Stimulated activated CD8-positive, alpha-beta memory T cell treated with anti-CD3 and anti-CD28 coated beads, Interleukin-12 subunit alpha, Interleukin-12 subunit beta, amount 100 ng/mL, for 24 hours (primary cell): ENCODE results near the gene DSCAM.

Experiments used
- DNase-seq: peaks from one replicate; pipeline ENCODE4 v3.0.0-alpha.2; 2020; ENCODE audit errors: extremely low read depth

The DSCAM gene

GRCh38 chr21:40615505-40616376, 231.2 kb downstream of the DSCAM start:
- DNase-seq, result no peak

GRCh38 chr21:40613546-40614030, 233.4 kb downstream of the DSCAM start:
- no peak for DNase-seq

- DNase-seq, result no peak
Measured at GRCh38 chr21:40610345-40610744, 236.6 kb downstream of the DSCAM start.

GRCh38 chr21:40606341-40606740, 240.6 kb downstream of the DSCAM start:
- DNase-seq, result no peak

GRCh38 chr21:40605094-40605493, 241.9 kb downstream of the DSCAM start:
- DNase-seq, result no peak

GRCh38 chr21:40603774-40604173, 243.2 kb downstream of the DSCAM start:
- DNase-seq, result no peak

- DNase-seq, result no peak
Measured at GRCh38 chr21:40602080-40602479, 244.9 kb downstream of the DSCAM start.

- no peak for DNase-seq
Measured at GRCh38 chr21:40595806-40596205, 251.2 kb downstream of the DSCAM start.

- no peak for DNase-seq
Measured at GRCh38 chr21:40587736-40588346, 259.1 kb downstream of the DSCAM start.

GRCh38 chr21:40586575-40586974, 260.4 kb downstream of the DSCAM start:
- DNase-seq, result no peak

GRCh38 chr21:40577285-40578043, 269.5 kb downstream of the DSCAM start:
- DNase-seq, result no peak

- DNase-seq, result no peak
Measured at GRCh38 chr21:40575976-40576375, 271.0 kb downstream of the DSCAM start.

- no peak for DNase-seq
Measured at GRCh38 chr21:40569357-40569756, 277.6 kb downstream of the DSCAM start.

- no peak for DNase-seq
Measured at GRCh38 chr21:40568807-40569206, 278.2 kb downstream of the DSCAM start.

- no peak for DNase-seq
Measured at GRCh38 chr21:40567501-40567900, 279.5 kb downstream of the DSCAM start.

GRCh38 chr21:40566486-40566885, 280.5 kb downstream of the DSCAM start:
- DNase-seq, result no peak

- DNase-seq, result no peak
Measured at GRCh38 chr21:40564318-40564717, 282.6 kb downstream of the DSCAM start.

GRCh38 chr21:40563900-40564299, 283.1 kb downstream of the DSCAM start:
- no peak for DNase-seq

- DNase-seq, result no peak
Measured at GRCh38 chr21:40562242-40563002, 284.5 kb downstream of the DSCAM start.

GRCh38 chr21:40556442-40556968, 290.5 kb downstream of the DSCAM start:
- DNase-seq, result no peak

- no peak for DNase-seq
Measured at GRCh38 chr21:40555021-40555528, 291.9 kb downstream of the DSCAM start.
